SK-N-SH (cell line): ENCODE results near the gene GDAP2. TPM values are rescaled to one million over a fixed set of nuclear protein-coding genes. Genes with fewer than 3 reads are reported as not detected.

Experiments used
- CTCF ChIA-PET: fragments of 300-600, 350-600 bp; formaldehyde crosslinking; extraction: SDS; loops from one replicate; lab custom pipeline; 2021; lab: Yijun Ruan, JAX
- POLR2A ChIA-PET: fragments of 350-600 bp; sonication (Branson Sonifier 250); formaldehyde crosslinking; extraction: SDS; loops from one replicate; lab custom pipeline; 2020; ENCODE audit warnings: antibody characterized with exemption, inconsistent platforms; lab: Yijun Ruan, JAX
- DNase-seq: peaks from one replicate; pipeline ENCODE4 v3.0.0; 2012
- H2AFZ ChIP-seq: fragments of 200-600 bp; sonication (generic); 2 replicates; pipeline ENCODE4 v1.8.1; 2016; ENCODE audit warnings: antibody characterized with exemption, mild to moderate bottlenecking, low read depth
- H3F3A ChIP-seq: fragments of 200-600 bp; sonication (generic); replicated peaks from 2 replicates; pipeline ENCODE3; 2016; ENCODE audit warnings: antibody characterized with exemption, mild to moderate bottlenecking; ENCODE audit not compliant: insufficient read depth
- H3K27ac ChIP-seq, 2 experiments: fragments of 200-500 bp in 1 of 2; fragments of 200-600 bp in 1 of 2; sonication (Bioruptor generic) in 1 of 2; sonication (generic), shearing (Covaris generic) in 1 of 2; 2 replicates each; pipeline versions ENCODE4 v1.5.1 to v1.6.1; 2014 to 2016; ENCODE audit warnings: low read depth in 2 of 2, inconsistent platforms in 1 of 2, low read length in 1 of 2, mild to moderate bottlenecking in 1 of 2, mixed read lengths in 1 of 2
- H3K27me3 ChIP-seq: fragments of 200-600 bp; sonication (generic), shearing (Covaris generic); 2 replicates; pipeline ENCODE4 v1.6.1; 2016; ENCODE audit warnings: mixed run types; ENCODE audit not compliant: insufficient read depth
- H3K36me3 ChIP-seq, 2 experiments: fragments of 200-500 bp in 1 of 2; fragments of 200-600 bp in 1 of 2; sonication (Bioruptor generic) in 1 of 2; sonication (generic) in 1 of 2; replicated peaks in 1 of 2; 2 replicates each; pipeline versions ENCODE3 to v1.5.1; 2014 to 2016; ENCODE audit warnings: low read length in 1 of 2, mild to moderate bottlenecking in 1 of 2; ENCODE audit not compliant: insufficient read depth in 2 of 2, control insufficient read depth in 1 of 2
- H3K4me1 ChIP-seq, 2 experiments: fragments of 200-500 bp in 1 of 2; fragments of 200-600 bp in 1 of 2; sonication (Bioruptor generic) in 1 of 2; sonication (generic), shearing (Covaris generic) in 1 of 2; 2 replicates each; pipeline versions ENCODE4 v1.5.1 to v1.6.1; 2014 to 2016; ENCODE audit warnings: low read depth in 1 of 2, low read length in 1 of 2, mixed run types in 1 of 2; ENCODE audit not compliant: insufficient read depth in 2 of 2, control insufficient read depth in 1 of 2
- H3K4me2 ChIP-seq: fragments of 200-600 bp; sonication (generic), shearing (Covaris generic); 2 replicates; pipeline ENCODE4 v1.6.1; 2017; ENCODE audit warnings: mixed run types
- H3K4me3 ChIP-seq, 2 experiments: fragments of 200-500 bp in 1 of 2; fragments of 200-600 bp in 1 of 2; sonication (Bioruptor generic) in 1 of 2; sonication (generic), shearing (Covaris generic) in 1 of 2; 2 replicates each; pipeline versions ENCODE4 v1.5.1 to v1.8.1; 2014 to 2016; ENCODE audit warnings: low read depth in 2 of 2, inconsistent platforms in 1 of 2, low read length in 1 of 2, mild to moderate bottlenecking in 1 of 2, mixed read lengths in 1 of 2, moderate library complexity in 1 of 2
- H3K79me2 ChIP-seq: fragments of 200-600 bp; sonication (generic); 2 replicates; pipeline ENCODE4 v1.8.1; 2017; ENCODE audit warnings: mild to moderate bottlenecking; ENCODE audit not compliant: insufficient read depth
- H3K9ac ChIP-seq: fragments of 200-600 bp; sonication (generic); 2 replicates; pipeline ENCODE4 v1.6.1; 2017; ENCODE audit warnings: mixed run types
- H3K9me2 ChIP-seq: fragments of 200-600 bp; sonication (generic); 2 replicates; pipeline ENCODE4 v1.6.1; 2017; ENCODE audit warnings: mixed run types
- H3K9me3 ChIP-seq: fragments of 200-600 bp; sonication (generic); 2 replicates; pipeline ENCODE4 v1.6.1; 2017; ENCODE audit warnings: mixed run types, mild to moderate bottlenecking, moderate library complexity
- H4K20me1 ChIP-seq: fragments of 200-600 bp; sonication (generic); 2 replicates; pipeline ENCODE4 v1.6.1; 2017; ENCODE audit warnings: mild to moderate bottlenecking, mixed run types; ENCODE audit not compliant: insufficient read depth
- CHD2 ChIP-seq: fragments of 150-350 bp; IDR thresholded peaks from 2 replicates; pipeline ENCODE4 v1.6.1; 2018; ENCODE audit warnings: low read length; ENCODE audit not compliant: partially characterized antibody
- CTCF ChIP-seq: fragments of 200-600 bp; sonication (generic); IDR thresholded peaks from 2 replicates; pipeline ENCODE4 v1.6.1; 2017; ENCODE audit warnings: antibody characterized with exemption, mild to moderate bottlenecking, moderate library complexity
- ELF1 ChIP-seq: IDR thresholded peaks from 2 replicates; pipeline ENCODE4 v1.4.0; 2012
- EP300 ChIP-seq, 2 experiments: IDR thresholded peaks; 2 replicates each; pipeline versions ENCODE4 v1.4.0 to v1.6.1; 2012; ENCODE audit warnings: borderline replicate concordance in 1 of 2, low read depth in 1 of 2, low read length in 1 of 2
- EZH2phosphoT487 ChIP-seq: fragments of 200-600 bp; sonication (generic); IDR thresholded peaks from 2 replicates; pipeline ENCODE4 v1.6.1; 2017; ENCODE audit warnings: low read depth, mixed run types, mild to moderate bottlenecking, antibody characterized with exemption, moderate library complexity, borderline replicate concordance
- MEF2A ChIP-seq: IDR thresholded peaks from 2 replicates; pipeline ENCODE4 v1.4.0; 2012; ENCODE audit warnings: low read depth, borderline replicate concordance
- MXI1 ChIP-seq: IDR thresholded peaks from 2 replicates; pipeline ENCODE4 v1.6.1; 2012; ENCODE audit warnings: mild to moderate bottlenecking, low read depth, low read length, improper control_type of control experiment
- NFIC ChIP-seq: IDR thresholded peaks from 2 replicates; pipeline ENCODE4 v1.4.0; 2012; ENCODE audit warnings: borderline replicate concordance
- PBX3 ChIP-seq: IDR thresholded peaks from 2 replicates; pipeline ENCODE4; 2012
- POLR2AphosphoS5 ChIP-seq: IDR thresholded peaks from 2 replicates; pipeline ENCODE4 v1.6.1; 2012; ENCODE audit warnings: low read depth, low read length
- RCOR1 ChIP-seq: fragments of 150-350 bp; IDR thresholded peaks from 2 replicates; pipeline ENCODE4 v1.6.1; 2017; ENCODE audit warnings: antibody characterized with exemption, low read length
- RXRA ChIP-seq: IDR thresholded peaks from 2 replicates; pipeline ENCODE4 v1.4.0; 2012; ENCODE audit warnings: low read depth, mild to moderate bottlenecking, borderline replicate concordance
- SIN3A ChIP-seq: IDR thresholded peaks from 2 replicates; pipeline ENCODE4 v1.6.1; 2012; ENCODE audit warnings: low read depth, mild to moderate bottlenecking, low read length, moderate library complexity, borderline replicate concordance
- SMC3 ChIP-seq: IDR thresholded peaks from 2 replicates; pipeline ENCODE4 v1.6.1; 2012; ENCODE audit warnings: low read depth, low read length, improper control_type of control experiment
- ZBTB33 ChIP-seq: IDR thresholded peaks from 2 replicates; pipeline ENCODE4 v1.4.0; 2012; ENCODE audit warnings: low read depth, borderline replicate concordance
- WGBS: methylation state at CpG from one replicate; pipeline ENCODE4 v1.1.6; 2017; ENCODE audit warnings: low lambda C conversion rate; 5-methylcytosine and 5-hydroxymethylcytosine counted together
- polyA plus RNA-seq, 3 experiments: library from polyadenylated mRNA; depleted of rRNA; stranded (reverse); fragments of >200 nt; gene quantifications; 2 replicates each; pipeline ENCODE4 v1.2.3, GENCODE V29; 2012
- TF ChIP-seq, protein P1 (sequence below): fragments of 150-350 bp; IDR thresholded peaks from 2 replicates; pipeline ENCODE4 v1.6.1; 2017; ENCODE audit warnings: antibody characterized with exemption, low read length, low read depth, borderline replicate concordance
- TF ChIP-seq, protein P2 (sequence below): IDR thresholded peaks from 2 replicates; pipeline ENCODE4 v1.4.0; 2012; ENCODE audit warnings: low read depth, borderline replicate concordance
- TF ChIP-seq, protein P3 (sequence below): IDR thresholded peaks from 2 replicates; pipeline ENCODE4 v1.6.1; 2012; ENCODE audit warnings: mild to moderate bottlenecking, low read depth, low read length, moderate library complexity

GDAP2 gene
- polyA plus RNA-seq, 1 of the 3 experiments (the other 2 are of a cell fraction): 5.6 TPM

DNA sequence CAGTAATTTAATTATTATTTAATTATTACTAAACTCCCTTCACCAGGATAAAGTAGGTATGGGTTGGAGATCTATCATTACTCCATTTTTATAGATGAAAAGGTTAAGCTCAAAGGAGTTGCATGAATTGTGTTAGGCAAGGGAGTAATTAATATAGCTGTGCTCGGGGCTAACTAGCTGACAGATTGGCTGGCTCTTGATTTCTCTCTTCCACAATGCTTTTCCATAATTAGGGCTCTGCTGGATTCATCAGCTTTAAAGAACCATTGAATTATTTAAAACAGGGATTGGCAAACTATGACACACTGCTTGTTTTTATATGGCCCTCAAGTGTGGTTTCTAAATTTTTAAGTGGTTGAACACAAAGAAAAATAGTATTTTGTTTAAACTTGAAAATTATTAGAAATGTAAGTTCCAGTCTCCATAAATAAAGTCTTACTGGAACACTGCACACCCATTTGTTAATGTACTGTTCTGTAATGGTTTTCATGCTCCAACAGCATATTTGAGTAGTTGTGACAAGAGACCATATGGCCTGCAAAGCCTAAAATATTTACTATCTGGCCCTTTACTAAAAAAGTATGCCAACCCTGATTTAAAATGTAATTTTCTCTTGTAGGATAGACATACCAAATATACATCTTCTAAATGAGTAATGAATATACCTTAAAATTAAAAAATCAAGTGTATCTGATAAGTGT is 76.4 kb downstream of the GDAP2 start:
- TF ChIP-seq PBX3 (no peak), SIN3A (no peak), EP300 (IDR thresholded peaks at IDR 0.05; ENCODE audit: borderline replicate concordance in 1 of 2, low read depth in 1 of 2, low read length in 1 of 2) (no peak), ELF1 (no peak), CHD2 (no peak), RCOR1 (no peak), SMC3 (no peak), EZH2phosphoT487 (no peak), CTCF (no peak), NFIC (no peak), RXRA (no peak), MEF2A (no peak), ZBTB33 (no peak), POLR2AphosphoS5 (no peak), MXI1 (no peak)
- TF ChIP-seq, protein P1, sequence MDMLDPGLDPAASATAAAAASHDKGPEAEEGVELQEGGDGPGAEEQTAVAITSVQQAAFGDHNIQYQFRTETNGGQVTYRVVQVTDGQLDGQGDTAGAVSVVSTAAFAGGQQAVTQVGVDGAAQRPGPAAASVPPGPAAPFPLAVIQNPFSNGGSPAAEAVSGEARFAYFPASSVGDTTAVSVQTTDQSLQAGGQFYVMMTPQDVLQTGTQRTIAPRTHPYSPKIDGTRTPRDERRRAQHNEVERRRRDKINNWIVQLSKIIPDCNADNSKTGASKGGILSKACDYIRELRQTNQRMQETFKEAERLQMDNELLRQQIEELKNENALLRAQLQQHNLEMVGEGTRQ: no peak
- TF ChIP-seq, protein P2, sequence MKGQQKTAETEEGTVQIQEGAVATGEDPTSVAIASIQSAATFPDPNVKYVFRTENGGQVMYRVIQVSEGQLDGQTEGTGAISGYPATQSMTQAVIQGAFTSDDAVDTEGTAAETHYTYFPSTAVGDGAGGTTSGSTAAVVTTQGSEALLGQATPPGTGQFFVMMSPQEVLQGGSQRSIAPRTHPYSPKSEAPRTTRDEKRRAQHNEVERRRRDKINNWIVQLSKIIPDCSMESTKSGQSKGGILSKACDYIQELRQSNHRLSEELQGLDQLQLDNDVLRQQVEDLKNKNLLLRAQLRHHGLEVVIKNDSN: no peak
- TF ChIP-seq, protein P3, sequence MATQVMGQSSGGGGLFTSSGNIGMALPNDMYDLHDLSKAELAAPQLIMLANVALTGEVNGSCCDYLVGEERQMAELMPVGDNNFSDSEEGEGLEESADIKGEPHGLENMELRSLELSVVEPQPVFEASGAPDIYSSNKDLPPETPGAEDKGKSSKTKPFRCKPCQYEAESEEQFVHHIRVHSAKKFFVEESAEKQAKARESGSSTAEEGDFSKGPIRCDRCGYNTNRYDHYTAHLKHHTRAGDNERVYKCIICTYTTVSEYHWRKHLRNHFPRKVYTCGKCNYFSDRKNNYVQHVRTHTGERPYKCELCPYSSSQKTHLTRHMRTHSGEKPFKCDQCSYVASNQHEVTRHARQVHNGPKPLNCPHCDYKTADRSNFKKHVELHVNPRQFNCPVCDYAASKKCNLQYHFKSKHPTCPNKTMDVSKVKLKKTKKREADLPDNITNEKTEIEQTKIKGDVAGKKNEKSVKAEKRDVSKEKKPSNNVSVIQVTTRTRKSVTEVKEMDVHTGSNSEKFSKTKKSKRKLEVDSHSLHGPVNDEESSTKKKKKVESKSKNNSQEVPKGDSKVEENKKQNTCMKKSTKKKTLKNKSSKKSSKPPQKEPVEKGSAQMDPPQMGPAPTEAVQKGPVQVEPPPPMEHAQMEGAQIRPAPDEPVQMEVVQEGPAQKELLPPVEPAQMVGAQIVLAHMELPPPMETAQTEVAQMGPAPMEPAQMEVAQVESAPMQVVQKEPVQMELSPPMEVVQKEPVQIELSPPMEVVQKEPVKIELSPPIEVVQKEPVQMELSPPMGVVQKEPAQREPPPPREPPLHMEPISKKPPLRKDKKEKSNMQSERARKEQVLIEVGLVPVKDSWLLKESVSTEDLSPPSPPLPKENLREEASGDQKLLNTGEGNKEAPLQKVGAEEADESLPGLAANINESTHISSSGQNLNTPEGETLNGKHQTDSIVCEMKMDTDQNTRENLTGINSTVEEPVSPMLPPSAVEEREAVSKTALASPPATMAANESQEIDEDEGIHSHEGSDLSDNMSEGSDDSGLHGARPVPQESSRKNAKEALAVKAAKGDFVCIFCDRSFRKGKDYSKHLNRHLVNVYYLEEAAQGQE: no peak
- Histone ChIP-seq H3K27me3 (no peaks in the 10 kb centered on the region), H3K4me1 (no peaks in the 10 kb centered on the region; a peak in 1 of 4 replicates), H3F3A (no peaks in the 10 kb centered on the region), H3K4me3 (no peak overlapping the region), H3K9me2 (no peaks in the 10 kb centered on the region), H4K20me1 (no peaks in the 10 kb centered on the region), H2AFZ (no peak overlapping the region), H3K36me3 (no peaks in the 10 kb centered on the region), H3K9me3 (no peaks in the 10 kb centered on the region), H3K27ac (no peak overlapping the region), H3K79me2 (no peaks in the 10 kb centered on the region), H3K4me2 (no peak overlapping the region), H3K9ac (no peak overlapping the region)
- CTCF ChIA-PET: interaction anchor here (0.6 to 1.8 kb wide), 3 partner anchors 19 to 1207 kb away, joined by 3 to 6 read pairs (median 3); no protein-coding TSS in a partner anchor
- 72% methylated on average over 1 of the region's 1 CpG for WGBS
- DNase-seq: no peak
- POLR2A ChIA-PET: no interaction called here
